ENCODE measurements around the gene SLC35F1. TPM values are rescaled to one million over a fixed set of nuclear protein-coding genes. Genes with fewer than 3 reads are reported as not detected.

SLC35F1 gene
- total RNA-seq, 1 donor from 2014 or later: 0.30 TPM

- ATAC-seq: no peak
- Histone ChIP-seq H3K36me3 (no peaks in the 10 kb centered on the region), H3K27me3 (ENCODE audit: low read depth) (no peaks in the 10 kb centered on the region), H3K4me1 (peaks cover 15% of the 10 kb centered on the region), H3K27ac (no peak overlapping the region), H3K4me3 (no peak overlapping the region), H3K9me3 (no peaks in the 10 kb centered on the region)
- intact Hi-C loops (cut with DNase I): no loop called here
- DNase-seq: no peak
- no peak for TF ChIP-seq CTCF (IDR thresholded peaks at IDR 0.05)
Observed at GRCh38 chr6:118313762-118314161, 406.7 kb downstream of the SLC35F1 start.

GRCh38 chr6:118316796-118317384 is 409.8 kb downstream of the SLC35F1 start:
- ATAC-seq: peak in 1 of 2 donors; percentile 4
- Histone ChIP-seq H3K36me3 (no peaks in the 10 kb centered on the region), H3K4me3 (no peak overlapping the region), H3K9me3 (no peaks in the 10 kb centered on the region), H3K4me1 (peaks cover 31% of the 10 kb centered on the region), H3K27ac (peak overlapping the region; percentile 70), H3K27me3 (ENCODE audit: low read depth) (no peaks in the 10 kb centered on the region)
- TF ChIP-seq CTCF (IDR thresholded peaks at IDR 0.05): no peak
- DNase-seq: no peak
- intact Hi-C loops (cut with DNase I): no loop called here

GRCh38 chr6:118317581-118318563 is 410.8 kb downstream of the SLC35F1 start:
- H3K36me3 ChIP-seq: no peaks in the 10 kb centered on the region
- DNase-seq (no peak), ATAC-seq (peak; percentile 66 to 89)
- TF ChIP-seq CTCF (IDR thresholded peaks at IDR 0.05): no peak
- no peak overlapping the region for H3K4me3 ChIP-seq
- intact Hi-C loops (cut with DNase I): no loop called here
- H3K27ac ChIP-seq: peak overlapping the region; percentile 70
- no peaks in the 10 kb centered on the region for H3K27me3 ChIP-seq (ENCODE audit: low read depth)
- H3K9me3 ChIP-seq: no peaks in the 10 kb centered on the region
- peaks cover 31% of the 10 kb centered on the region for H3K4me1 ChIP-seq

GRCh38 chr6:118318648-118319047 is 411.6 kb downstream of the SLC35F1 start:
- ATAC-seq (peak in 1 of 2 donors; percentile 32), DNase-seq (no peak)
- peak overlapping the region; percentile 70 for H3K27ac ChIP-seq
- intact Hi-C loops (cut with DNase I): no loop called here
- TF ChIP-seq CTCF (IDR thresholded peaks at IDR 0.05): no peak
- no peaks in the 10 kb centered on the region for H3K9me3 ChIP-seq
- no peaks in the 10 kb centered on the region for H3K36me3 ChIP-seq
- H3K4me3 ChIP-seq: no peak overlapping the region
- H3K4me1 ChIP-seq: peaks cover 31% of the 10 kb centered on the region
- H3K27me3 ChIP-seq (ENCODE audit: low read depth): no peaks in the 10 kb centered on the region

- ATAC-seq: no peak
- Histone ChIP-seq H3K36me3 (no peaks in the 10 kb centered on the region), H3K27me3 (ENCODE audit: low read depth) (no peaks in the 10 kb centered on the region), H3K9me3 (no peaks in the 10 kb centered on the region), H3K4me1 (peaks cover 31% of the 10 kb centered on the region), H3K4me3 (no peak overlapping the region), H3K27ac (peak overlapping the region; percentile 70)
- no peak for DNase-seq
- TF ChIP-seq CTCF (IDR thresholded peaks at IDR 0.05): no peak
- intact Hi-C loops (cut with DNase I): no loop called here
Observed at GRCh38 chr6:118319416-118319815, 412.4 kb downstream of the SLC35F1 start.

Measured in lower lobe of right lung (tissue), 2 donors.